NCI-H1105 treated with DMSO at 0.1 percent for 48 hours (cell line): ENCODE data around the gene ZFP36.

Experiments used
- DNase-seq: peaks from one replicate; lab custom pipeline; 2025; lab: John Stamatoyannopoulos, UW

Gene ZFP36

GRCh38 chr19:39384839-39385568, 21.6 kb upstream of the ZFP36 start:
- no peak for DNase-seq

GRCh38 chr19:39385629-39386411, 20.8 kb upstream of the ZFP36 start:
- no peak for DNase-seq

GRCh38 chr19:39386557-39386956, 20.1 kb upstream of the ZFP36 start:
- no peak for DNase-seq

GRCh38 chr19:39388657-39389056, 18.0 kb upstream of the ZFP36 start:
- DNase-seq: no peak

- DNase-seq: no peak
Observed at GRCh38 chr19:39389631-39390414, 16.8 kb upstream of the ZFP36 start.

- no peak for DNase-seq
Observed at GRCh38 chr19:39390451-39390750, 16.2 kb upstream of the ZFP36 start.

GRCh38 chr19:39390751-39391437, 15.8 kb upstream of the ZFP36 start, which contains the start of the genes MED29 and PAF1:
MED29 (plus strand) TSS chr19:39391378; CDS start chr19:39391423, 45 bp downstream.
PAF1 (minus strand) TSS chr19:39391106; CDS start chr19:39390864, 242 bp downstream.
- DNase-seq: peak; percentile 100

- DNase-seq: peak; percentile 48
Observed at GRCh38 chr19:39397360-39398296, 9.0 kb upstream of the ZFP36 start.

GRCh38 chr19:39398297-39398864, 8.3 kb upstream of the ZFP36 start:
- no peak for DNase-seq

- DNase-seq: no peak
Observed at GRCh38 chr19:39399668-39400050, 7.0 kb upstream of the ZFP36 start.

GRCh38 chr19:39400061-39400460, 6.6 kb upstream of the ZFP36 start:
- no peak for DNase-seq

- no peak for DNase-seq
Observed at GRCh38 chr19:39401070-39401548, 5.5 kb upstream of the ZFP36 start.

- DNase-seq: no peak
Observed at GRCh38 chr19:39401549-39402345, 4.9 kb upstream of the ZFP36 start.

- peak; percentile 46 for DNase-seq
Observed at GRCh38 chr19:39402346-39403300, 4.0 kb upstream of the ZFP36 start.

- DNase-seq: no peak
Observed at GRCh38 chr19:39403331-39404312, 3.0 kb upstream of the ZFP36 start.

GRCh38 chr19:39405261-39405957, 1.2 kb upstream of the ZFP36 start:
- DNase-seq: no peak
